GM12874 (cell line): ENCODE results near the gene G3BP1.
A peak's percentile ranks its signal among the peaks of the same experiment; 100 is the strongest.

ENCODE experiments used
- TF ChIP-seq, protein P1 (sequence below): IDR thresholded peaks from 2 replicates; pipeline ENCODE4 v1.5.1; 2011; ENCODE audit warnings: low read depth, mild to moderate bottlenecking, control low read depth, low read length, moderate library complexity; ENCODE audit not compliant: insufficient read depth

The G3BP1 gene

DNA sequence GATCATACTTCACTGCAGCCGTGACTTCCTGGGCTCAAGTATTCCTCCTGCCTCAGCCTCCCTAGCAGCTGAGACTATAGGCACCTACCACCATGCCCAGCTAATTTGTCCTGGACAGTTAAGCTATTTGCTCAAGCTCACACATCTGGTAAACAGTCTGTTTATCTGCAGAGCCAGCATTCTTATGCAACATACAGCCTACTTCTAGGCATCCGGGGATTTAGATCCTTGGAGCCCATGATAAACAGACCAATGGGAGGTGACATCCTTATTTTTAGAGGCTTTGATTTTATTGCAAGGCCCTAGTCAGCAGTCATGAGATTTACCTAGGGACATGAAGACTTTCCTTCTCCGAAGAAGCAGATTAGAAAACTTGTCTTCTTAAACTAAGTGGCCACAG, 34.3 kb upstream of the G3BP1 start:
- TF ChIP-seq, protein P1, sequence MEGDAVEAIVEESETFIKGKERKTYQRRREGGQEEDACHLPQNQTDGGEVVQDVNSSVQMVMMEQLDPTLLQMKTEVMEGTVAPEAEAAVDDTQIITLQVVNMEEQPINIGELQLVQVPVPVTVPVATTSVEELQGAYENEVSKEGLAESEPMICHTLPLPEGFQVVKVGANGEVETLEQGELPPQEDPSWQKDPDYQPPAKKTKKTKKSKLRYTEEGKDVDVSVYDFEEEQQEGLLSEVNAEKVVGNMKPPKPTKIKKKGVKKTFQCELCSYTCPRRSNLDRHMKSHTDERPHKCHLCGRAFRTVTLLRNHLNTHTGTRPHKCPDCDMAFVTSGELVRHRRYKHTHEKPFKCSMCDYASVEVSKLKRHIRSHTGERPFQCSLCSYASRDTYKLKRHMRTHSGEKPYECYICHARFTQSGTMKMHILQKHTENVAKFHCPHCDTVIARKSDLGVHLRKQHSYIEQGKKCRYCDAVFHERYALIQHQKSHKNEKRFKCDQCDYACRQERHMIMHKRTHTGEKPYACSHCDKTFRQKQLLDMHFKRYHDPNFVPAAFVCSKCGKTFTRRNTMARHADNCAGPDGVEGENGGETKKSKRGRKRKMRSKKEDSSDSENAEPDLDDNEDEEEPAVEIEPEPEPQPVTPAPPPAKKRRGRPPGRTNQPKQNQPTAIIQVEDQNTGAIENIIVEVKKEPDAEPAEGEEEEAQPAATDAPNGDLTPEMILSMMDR = no peak

DNA sequence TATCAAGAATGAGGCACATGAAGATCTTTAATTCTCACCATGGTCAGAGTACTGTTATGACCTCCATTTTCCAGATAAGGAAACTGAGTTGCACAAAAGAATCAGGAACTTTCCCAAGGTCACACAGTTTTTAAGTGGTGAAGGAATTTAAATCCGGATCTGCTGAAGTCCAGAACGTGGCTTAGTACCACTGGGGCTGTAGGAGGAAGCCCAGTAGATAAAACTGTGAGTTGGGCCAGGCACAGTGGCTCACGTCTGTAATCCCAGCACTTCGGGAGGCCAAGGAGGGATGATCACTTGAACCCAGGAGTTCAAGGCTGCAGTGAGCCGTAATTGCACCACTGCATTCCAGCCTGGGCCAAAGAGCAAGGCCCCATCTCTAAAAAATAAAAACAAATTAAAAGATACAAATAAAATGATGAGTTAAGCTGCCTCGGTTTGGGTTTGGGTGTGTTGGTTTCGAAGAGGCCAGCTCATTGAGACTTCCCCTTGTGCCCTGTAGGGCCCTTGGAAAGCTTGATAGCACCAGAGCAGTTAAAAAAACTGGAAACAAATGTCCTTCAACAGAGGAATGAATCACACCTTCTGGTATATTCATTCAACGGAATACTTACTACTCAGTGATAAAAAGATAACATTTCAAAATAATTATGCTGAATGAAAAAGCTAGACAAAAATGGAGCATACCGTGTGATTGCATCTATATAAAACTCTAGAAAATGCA, 33.5 kb upstream of the G3BP1 start:
- TF ChIP-seq, protein P1 = no peak

DNA sequence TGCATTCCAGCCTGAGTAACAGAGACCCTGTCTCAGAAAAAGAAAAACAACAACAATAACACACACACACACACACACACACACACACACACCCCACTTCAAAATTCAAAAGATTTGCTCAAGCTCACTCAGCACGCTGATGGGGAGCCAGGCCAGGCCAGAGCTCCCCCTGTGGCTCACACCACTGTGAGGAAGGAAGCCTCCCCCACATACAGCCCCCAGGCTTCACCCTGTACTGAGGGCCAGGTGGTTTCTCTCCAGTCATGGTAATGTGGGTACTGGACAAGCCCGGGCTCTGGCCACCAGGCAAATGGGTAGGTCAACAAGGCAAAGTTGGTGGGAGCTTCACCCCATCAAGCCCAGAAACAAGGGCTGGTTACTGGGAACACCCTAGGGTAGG, 32.4 kb upstream of the G3BP1 start:
- TF ChIP-seq, protein P1 = no peak

DNA sequence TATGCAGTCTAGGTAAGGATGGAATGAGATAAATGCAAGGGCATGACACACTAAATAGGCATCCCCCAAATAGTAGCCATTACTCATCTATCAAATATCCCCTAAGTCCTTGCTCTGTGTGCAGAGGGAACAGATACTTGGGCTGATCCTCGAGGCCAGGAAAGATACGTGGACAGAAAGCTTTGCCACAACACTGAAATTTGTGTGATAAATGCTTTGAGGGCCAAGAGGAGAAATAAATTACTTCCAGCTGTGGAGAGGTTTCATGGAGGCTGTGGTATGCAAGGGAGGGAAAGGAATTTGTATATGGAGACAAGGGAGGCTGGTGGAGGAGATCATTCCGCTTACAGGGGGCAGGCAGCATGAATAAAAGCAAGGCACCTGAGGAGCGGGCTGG, 31.8 kb upstream of the G3BP1 start:
- TF ChIP-seq, protein P1 = no peak

DNA sequence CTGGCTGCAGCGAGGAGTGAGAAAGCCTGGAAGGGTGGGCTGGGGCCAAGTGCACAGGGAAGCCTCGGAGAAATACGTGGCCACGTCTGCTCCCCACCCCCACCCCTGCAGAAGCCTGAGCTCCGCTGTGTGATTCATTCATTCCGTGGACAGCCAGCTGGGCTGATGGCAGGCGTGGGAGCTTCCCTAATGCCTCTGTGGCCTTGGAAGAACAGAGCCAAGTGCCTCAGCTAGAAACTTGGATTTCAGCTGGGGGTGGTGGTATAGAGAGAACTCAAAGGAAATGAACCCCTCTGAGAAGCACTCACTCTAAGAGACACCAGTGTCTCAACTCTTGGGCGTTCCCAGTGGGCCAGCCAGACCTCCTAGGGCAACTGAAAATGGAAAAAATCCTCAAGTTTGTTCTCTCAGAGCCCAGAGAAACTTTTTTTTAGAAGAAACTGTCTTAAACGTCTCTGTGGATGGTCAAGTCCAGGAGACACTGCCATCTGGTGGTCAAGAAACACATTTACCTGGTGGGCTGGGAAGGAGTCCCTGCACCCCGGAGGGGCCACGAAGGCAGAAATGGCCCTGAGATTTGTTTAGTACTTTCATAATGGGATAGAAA, 31.3 kb upstream of the G3BP1 start:
- TF ChIP-seq, protein P1 = peak; percentile 69

DNA sequence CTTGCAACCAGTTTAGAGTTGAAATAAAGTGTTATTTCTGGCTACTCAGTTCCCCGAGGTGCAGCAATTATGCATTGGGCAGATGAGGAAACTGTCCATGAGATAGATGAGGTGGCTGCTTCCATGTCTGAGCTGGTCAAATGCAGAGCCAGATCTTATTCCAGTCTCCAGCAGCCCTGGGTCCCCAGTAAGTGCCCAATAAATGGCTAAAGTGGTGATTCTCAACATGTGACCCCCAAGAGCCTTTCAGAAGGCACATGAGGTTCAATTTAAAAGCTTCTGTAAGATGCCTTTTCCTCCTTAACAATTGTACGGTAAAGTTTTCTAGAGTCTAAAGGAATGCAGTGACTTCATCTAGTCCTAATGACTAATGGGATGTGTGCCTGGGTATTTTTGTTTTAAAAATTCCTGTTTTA, 30.8 kb upstream of the G3BP1 start:
- TF ChIP-seq, protein P1 = no peak

DNA sequence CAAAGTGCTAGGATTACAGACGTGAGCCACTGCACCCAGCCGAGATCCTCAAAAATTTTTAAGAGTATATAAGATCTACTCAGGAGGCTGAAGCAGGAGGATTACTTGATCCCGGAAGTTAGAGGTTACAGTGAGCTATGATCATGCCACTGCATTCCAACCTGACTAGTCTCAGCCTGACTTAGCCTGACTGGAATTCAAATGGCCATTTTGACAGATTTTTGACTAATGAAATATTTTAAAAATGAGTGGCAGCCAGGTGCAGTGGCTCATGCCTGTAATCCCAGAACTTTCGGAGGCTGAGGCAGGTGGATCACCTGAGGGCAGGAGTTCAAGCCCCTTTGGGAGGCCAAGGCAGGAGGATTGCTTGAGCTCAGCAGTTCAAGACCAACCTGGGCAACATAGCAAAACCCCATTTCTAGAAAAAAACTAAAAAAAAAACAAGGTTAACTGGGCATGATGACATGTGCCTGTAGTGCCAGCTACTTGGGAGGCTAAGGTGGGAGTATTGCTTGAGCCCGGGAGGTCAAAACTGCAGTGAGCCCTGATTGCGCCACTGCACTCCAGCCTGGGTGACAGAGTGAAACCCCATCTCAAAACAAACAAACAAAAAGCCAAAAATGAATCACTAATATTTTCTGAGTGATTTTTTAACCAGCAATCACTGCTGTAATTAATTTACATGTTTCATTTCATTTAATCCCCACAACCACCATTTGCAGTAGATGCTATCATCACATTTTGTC, 29.9 kb upstream of the G3BP1 start:
- TF ChIP-seq, protein P1 = no peak
